ENCODE measurements around the gene FBXO9. TPM values are rescaled to one million over a fixed set of nuclear protein-coding genes. Genes with fewer than 3 reads are reported as not detected.

FBXO9 gene
- total RNA-seq, 1 experiment from 2014 or later = 68.4 TPM

GRCh38 chr6:53055873-53056272 is 9.3 kb upstream of the FBXO9 start:
- Histone ChIP-seq H2BK12ac (ENCODE audit: insufficient read length, low read depth, low read length) (no peak overlapping the region), H3K56ac (ENCODE audit: insufficient read length, low read depth, low read length) (no peak overlapping the region), H4K8ac (replicated peaks; ENCODE audit: insufficient read length, low read depth, low read length) (no peak overlapping the region), H2BK120ac (ENCODE audit: low read depth, low read length, poor library complexity, severe bottlenecking) (no peak overlapping the region), H2BK15ac (ENCODE audit: low read depth, low read length) (no peak overlapping the region), H3K4ac (ENCODE audit: low read depth, low read length) (no peak overlapping the region), H3K23me2 (ENCODE audit: insufficient read length, low read depth, low read length, poor library complexity, severe bottlenecking) (peaks cover 3% of the 10 kb centered on the region), H4K20me1 (ENCODE audit: control insufficient read depth, insufficient read depth, insufficient read length) (no peaks in the 10 kb centered on the region), H3K27me3 (ENCODE audit: insufficient read depth, low read length) (no peaks in the 10 kb centered on the region), H3K4me2 (ENCODE audit: insufficient read depth, insufficient read length, low read length) (no peak overlapping the region), H2AK5ac (ENCODE audit: insufficient read length, low read length) (no peak overlapping the region), H3K79me2 (ENCODE audit: insufficient read depth, low read length) (no peaks in the 10 kb centered on the region; the same call in 1 of the 2 replicates), H2AFZ (ENCODE audit: low read length) (no peak overlapping the region), H2BK5ac (ENCODE audit: insufficient read length, low read length) (no peak overlapping the region), H3K27ac (ENCODE audit: insufficient read length, low read depth, low read length) (no peak overlapping the region), H3T11ph (ENCODE audit: low read length) (no peak overlapping the region), H4K91ac (ENCODE audit: insufficient read length, low read depth, low read length) (no peak overlapping the region), H3K23ac (ENCODE audit: insufficient read length, low read depth, low read length) (no peak overlapping the region), H3K9me3 (ENCODE audit: control insufficient read depth, low read depth, low read length) (no peaks in the 10 kb centered on the region), H3K14ac (ENCODE audit: insufficient read depth, low read length) (no peak overlapping the region), H3K4me1 (ENCODE audit: insufficient read depth, low read length) (peaks cover 3% of the 10 kb centered on the region; the same call in 1 of the 2 replicates), H4K5ac (ENCODE audit: insufficient read length, low read depth, low read length) (no peak overlapping the region), H3K79me1 (ENCODE audit: insufficient read depth, low read depth, low read length, poor library complexity, severe bottlenecking) (no peaks in the 10 kb centered on the region), H3K18ac (ENCODE audit: insufficient read length, low read depth, low read length) (no peak overlapping the region), H3K9ac (ENCODE audit: extremely low read depth, insufficient read length, low read length) (no peak overlapping the region), H2BK20ac (ENCODE audit: low read depth, low read length, poor library complexity, severe bottlenecking) (no peak overlapping the region)
- no peak overlapping the region for H3K4me3 Mint-ChIP-seq
- H3K9me3 Mint-ChIP-seq = peaks cover 3% of the 10 kb centered on the region in 2 experiments; a peak in 2 of 5 replicates
- DNase-seq = no peak
- H3K27me3 Mint-ChIP-seq (ENCODE audit: low read depth) = no peaks in the 10 kb centered on the region
- H3K4me1 Mint-ChIP-seq = peaks cover 19 to 20% of the 10 kb centered on the region in 2 experiments
- H3K36me3 Mint-ChIP-seq (ENCODE audit: insufficient read depth in 1 of 3, low read depth in 3 of 3) = peaks cover 7 to 10% (median 9%) of the 10 kb centered on the region in 3 experiments; a peak in 6 of 7 replicates
- WGBS (ENCODE audit: extremely low coverage, insufficient read length, low lambda C conversion rate) = no CpG with 5 or more reads among the region's 5 CpGs
- H3K27ac Mint-ChIP-seq = no peak overlapping the region
- TF ChIP-seq CTCF (conservative IDR thresholded peaks at IDR 0.05) = no peak
